ENCODE data around the gene ZNF385C. TPM values are rescaled to one million over a fixed set of nuclear protein-coding genes. Genes with fewer than 3 reads are reported as not detected.

Gene ZNF385C
- total and polyA plus RNA-seq, 2 donors (not counting 1 experiment from before 2014, with no cell fraction given): 0.33 to 1.1 TPM

DNA sequence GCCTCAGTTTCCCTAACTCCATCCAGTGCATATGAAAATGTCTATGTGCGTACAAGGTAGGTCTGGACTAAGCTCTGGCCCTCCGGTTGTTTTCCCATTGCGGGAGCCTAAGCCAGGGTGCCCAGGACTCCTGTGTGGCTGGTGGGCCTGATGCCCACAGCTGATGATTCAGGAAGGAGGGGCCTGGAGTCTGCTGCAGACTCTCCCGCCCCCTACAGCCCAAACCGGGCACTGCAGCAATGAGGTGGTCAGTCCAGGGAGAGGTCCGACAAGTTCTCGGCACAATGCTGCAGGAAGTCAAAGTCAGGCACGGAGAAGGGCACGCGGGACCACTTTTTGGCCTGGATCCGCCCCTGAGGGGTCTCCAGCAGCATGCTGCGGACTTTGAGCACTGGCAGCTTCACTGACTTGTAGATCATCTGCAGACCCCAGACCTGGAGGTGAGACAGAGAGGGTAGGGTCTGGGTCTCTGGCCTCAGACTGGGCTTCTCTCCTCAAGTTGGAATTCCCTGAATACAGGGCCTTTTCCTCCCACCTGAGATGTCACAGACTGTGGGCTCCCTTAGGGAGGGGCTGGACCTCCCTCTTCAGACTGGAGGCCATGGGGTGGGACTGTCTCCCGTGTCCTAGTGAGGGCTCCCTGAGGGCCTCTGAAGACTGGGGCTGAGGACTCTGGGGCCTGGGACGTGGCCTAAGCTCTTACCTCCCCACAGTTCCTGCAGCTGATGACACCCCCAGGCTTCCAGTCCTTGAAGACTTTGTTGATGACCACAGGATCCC, 3.4 kb upstream of the ZNF385C start:
- Histone ChIP-seq H4K20me1 (ENCODE audit: control insufficient read depth, insufficient read depth, low read length, poor library complexity, severe bottlenecking) (no peaks in the 10 kb centered on the region), H3K4me2 (replicated peaks; ENCODE audit: low read depth, low read length, poor library complexity, severe bottlenecking) (no peak overlapping the region), H3K79me2 (ENCODE audit: control insufficient read depth, insufficient read depth, low read length) (no peaks in the 10 kb centered on the region), H2AFZ (ENCODE audit: insufficient read depth, low read depth, low read length, poor library complexity, severe bottlenecking) (no peak overlapping the region), H3K4me1 (ENCODE audit: control insufficient read depth in 2 of 2, insufficient read depth in 2 of 2, low read length in 2 of 2) (peaks cover 11 to 17% of the 10 kb centered on the region in 2 donors), H3K9me3 (ENCODE audit: control extremely low read depth in 1 of 3, control insufficient read depth in 2 of 3, insufficient read depth in 1 of 3, low read length in 2 of 3) (no peaks in the 10 kb centered on the region), H3K9ac (ENCODE audit: low read length) (no peak overlapping the region), H3K27me3 (replicated peaks in 1 of 4; ENCODE audit: control extremely low read depth in 1 of 4, control insufficient read depth in 3 of 4, insufficient read depth in 4 of 4, low read length in 3 of 4) (peaks cover 0 to 15% (median 9%) of the 10 kb centered on the region in 4 experiments), H3K27ac (ENCODE audit: low read length in 2 of 2) (no peak overlapping the region), H3K4me3 (ENCODE audit: control extremely low read depth in 1 of 5, extremely low read depth in 1 of 5, insufficient read depth in 1 of 5, low read depth in 2 of 5, low read length in 4 of 5) (no peak overlapping the region), H3K36me3 (replicated peaks in 1 of 2; ENCODE audit: control extremely low read depth in 1 of 2, control insufficient read depth in 1 of 2, extremely low read depth in 1 of 2, insufficient read depth in 2 of 2, low read length in 1 of 2) (peaks cover 0 to 20% of the 10 kb centered on the region in 2 experiments)
- H3K4me3 Mint-ChIP-seq: no peak overlapping the region
- peaks cover 3% of the 10 kb centered on the region for H3K27me3 Mint-ChIP-seq
- peaks cover 9% of the 10 kb centered on the region for H3K4me1 Mint-ChIP-seq
- ATAC-seq (ENCODE audit: low read depth) (peak; percentile 59), DNase-seq (peak; percentile 59)
- intact Hi-C loops (cut with micrococcal nuclease): loop anchor here (1.0 kb wide), 1 partner anchor 138 kb away; no protein-coding TSS in a partner anchor
- 61% methylated on average over 9 of the region's 14 CpGs for WGBS (ENCODE audit: insufficient coverage)
- CTCF ChIA-PET: interaction anchor here (0.6 to 2.3 kb wide), 10 partner anchors 11 to 139 kb away, joined by 3 to 17 read pairs (median 4); partner anchors contain the start of genes CNP and DHX58
- no peak overlapping the region for H3K27ac Mint-ChIP-seq
- TF ChIP-seq, protein P1, sequence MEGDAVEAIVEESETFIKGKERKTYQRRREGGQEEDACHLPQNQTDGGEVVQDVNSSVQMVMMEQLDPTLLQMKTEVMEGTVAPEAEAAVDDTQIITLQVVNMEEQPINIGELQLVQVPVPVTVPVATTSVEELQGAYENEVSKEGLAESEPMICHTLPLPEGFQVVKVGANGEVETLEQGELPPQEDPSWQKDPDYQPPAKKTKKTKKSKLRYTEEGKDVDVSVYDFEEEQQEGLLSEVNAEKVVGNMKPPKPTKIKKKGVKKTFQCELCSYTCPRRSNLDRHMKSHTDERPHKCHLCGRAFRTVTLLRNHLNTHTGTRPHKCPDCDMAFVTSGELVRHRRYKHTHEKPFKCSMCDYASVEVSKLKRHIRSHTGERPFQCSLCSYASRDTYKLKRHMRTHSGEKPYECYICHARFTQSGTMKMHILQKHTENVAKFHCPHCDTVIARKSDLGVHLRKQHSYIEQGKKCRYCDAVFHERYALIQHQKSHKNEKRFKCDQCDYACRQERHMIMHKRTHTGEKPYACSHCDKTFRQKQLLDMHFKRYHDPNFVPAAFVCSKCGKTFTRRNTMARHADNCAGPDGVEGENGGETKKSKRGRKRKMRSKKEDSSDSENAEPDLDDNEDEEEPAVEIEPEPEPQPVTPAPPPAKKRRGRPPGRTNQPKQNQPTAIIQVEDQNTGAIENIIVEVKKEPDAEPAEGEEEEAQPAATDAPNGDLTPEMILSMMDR (IDR thresholded peaks at IDR 0.05): peak; percentile 78
- TF ChIP-seq EZH2 (IDR thresholded peaks at IDR 0.05; ENCODE audit: borderline replicate concordance, insufficient read depth, low read depth, low read length, poor library complexity, severe bottlenecking): no peak
- POLR2A ChIA-PET: interaction anchor here (0.6 kb wide), 1 partner anchor 555 kb away, joined by 6 read pairs; no protein-coding TSS in a partner anchor
- no peaks in the 10 kb centered on the region for H3K9me3 Mint-ChIP-seq (ENCODE audit: insufficient read depth)

All from B cell (primary cell).